HUES64 (cell line): ENCODE measurements around the gene CDK5RAP2.

Experiments
- H3K27ac ChIP-seq: 2 replicates; pipeline ENCODE4 v1.7.0; 2013; ENCODE audit warnings: low read depth, low read length, inconsistent platforms
- H3K27me3 ChIP-seq: 2 replicates; pipeline ENCODE4 v1.6.1; 2013; ENCODE audit warnings: mild to moderate bottlenecking, low read length; ENCODE audit not compliant: insufficient read depth
- H3K36me3 ChIP-seq: 2 replicates; pipeline ENCODE4 v1.6.1; 2013; ENCODE audit warnings: mild to moderate bottlenecking, low read length; ENCODE audit not compliant: insufficient read depth
- H3K4me1 ChIP-seq: 2 replicates; pipeline ENCODE4 v1.6.1; 2013; ENCODE audit warnings: mild to moderate bottlenecking, low read length, moderate library complexity; ENCODE audit not compliant: insufficient read depth
- H3K4me3 ChIP-seq: 2 replicates; pipeline ENCODE4 v1.5.1; 2013; ENCODE audit warnings: mild to moderate bottlenecking, low read length, moderate library complexity
- H3K9ac ChIP-seq: 2 replicates; pipeline ENCODE4 v1.6.1; 2013; ENCODE audit warnings: mild to moderate bottlenecking, low read depth, low read length
- H3K9me3 ChIP-seq: 2 replicates; pipeline ENCODE4 v1.6.1; 2013; ENCODE audit warnings: low read depth, low read length; ENCODE audit not compliant: insufficient read depth
- WGBS: fragments of 150-250, 120-280 bp; methylation state at CpG from one replicate; pipeline ENCODE4 v1.1.7; 2013; ENCODE audit warnings: missing lambda C conversion rate; 5-methylcytosine and 5-hydroxymethylcytosine counted together

CDK5RAP2 gene

DNA sequence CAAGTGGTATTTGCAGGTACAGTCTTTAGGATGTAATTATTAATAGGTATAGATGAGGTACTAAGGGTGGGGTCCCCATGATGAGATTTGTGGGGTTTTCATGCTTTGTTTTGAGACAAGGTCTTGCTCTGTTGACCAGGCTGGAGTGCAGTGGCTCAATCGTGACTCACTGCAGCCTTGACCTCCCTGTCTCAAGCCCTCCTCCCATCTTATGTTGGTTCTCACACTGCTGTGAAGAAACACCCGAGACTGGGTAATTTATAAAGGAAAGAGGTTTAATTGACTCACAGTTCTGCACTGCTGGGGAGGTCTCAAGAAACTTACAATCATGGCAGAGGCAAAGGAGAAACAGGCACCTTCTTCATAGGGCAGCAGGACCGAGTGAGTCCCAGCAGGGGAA lies 217.5 kb downstream of the CDK5RAP2 start:
- no peak overlapping the region for H3K27ac ChIP-seq
- H3K9ac ChIP-seq: no peak overlapping the region
- WGBS: 94% methylated on average over 1 of the region's 3 CpGs
- H3K9me3 ChIP-seq: no peaks in the 10 kb centered on the region
- no peaks in the 10 kb centered on the region for H3K27me3 ChIP-seq
- H3K36me3 ChIP-seq: no peaks in the 10 kb centered on the region
- H3K4me3 ChIP-seq: no peak overlapping the region
- H3K4me1 ChIP-seq: peaks cover 3% of the 10 kb centered on the region; the same call in 1 of the 2 replicates

DNA sequence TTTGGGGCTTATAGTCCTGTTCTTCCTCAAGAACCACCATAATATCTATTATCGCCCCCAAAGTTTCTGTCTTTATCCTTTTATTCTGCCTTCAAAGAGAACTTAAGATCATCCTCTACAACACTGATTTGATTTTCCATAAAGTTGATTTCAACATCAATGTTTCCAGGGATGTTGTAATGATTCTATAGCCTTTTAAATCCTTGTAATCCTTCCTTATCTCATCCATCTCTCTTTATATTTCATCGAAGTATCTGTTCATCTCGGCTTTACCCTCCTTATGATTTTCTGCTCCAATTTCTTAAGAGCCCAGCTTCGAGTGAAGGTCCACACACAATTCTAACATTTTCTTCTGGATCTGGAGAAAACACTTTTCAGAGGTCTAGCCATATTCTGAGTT lies 218.4 kb downstream of the CDK5RAP2 start:
- H3K27ac ChIP-seq: no peak overlapping the region
- peaks cover 2% of the 10 kb centered on the region; the same call in 1 of the 2 replicates for H3K4me1 ChIP-seq
- H3K9me3 ChIP-seq: 0 out of 2 replicates have a peak, but pooled peaks cover under 1% of the 10 kb centered on the region
- no peak overlapping the region for H3K9ac ChIP-seq
- no peaks in the 10 kb centered on the region for H3K36me3 ChIP-seq
- WGBS: 93% methylated on average over 4 of the region's 4 CpGs
- no peak overlapping the region for H3K4me3 ChIP-seq
- no peaks in the 10 kb centered on the region for H3K27me3 ChIP-seq

DNA sequence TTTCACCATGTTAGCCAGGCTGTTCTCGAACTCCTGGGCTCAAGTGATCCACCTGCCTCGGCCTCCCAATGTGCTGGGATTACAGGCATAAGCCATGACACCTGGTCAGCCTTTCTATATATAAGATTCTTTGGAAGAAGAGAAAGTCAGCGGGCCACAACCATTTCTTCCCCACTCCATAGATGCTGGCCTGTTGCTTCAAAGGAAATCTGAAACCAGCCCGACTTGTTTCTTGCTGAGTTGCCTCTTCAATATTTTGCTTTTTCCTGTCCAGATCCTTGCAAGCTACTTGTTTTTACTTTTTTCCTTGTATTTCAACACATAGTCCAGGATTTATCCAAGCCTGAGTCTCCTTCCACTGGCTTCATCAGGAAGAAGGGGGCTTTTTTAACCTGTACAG lies 219.5 kb downstream of the CDK5RAP2 start:
- H3K4me1 ChIP-seq: no peaks in the 10 kb centered on the region
- WGBS: 86% methylated on average over 4 of the region's 4 CpGs
- no peak overlapping the region for H3K4me3 ChIP-seq
- no peaks in the 10 kb centered on the region for H3K36me3 ChIP-seq
- H3K9ac ChIP-seq: no peak overlapping the region
- H3K27ac ChIP-seq: no peak overlapping the region
- H3K9me3 ChIP-seq: peaks cover 6% of the 10 kb centered on the region
- no peaks in the 10 kb centered on the region for H3K27me3 ChIP-seq

GRCh38 chr9:120360046-120360445 lies 219.9 kb downstream of the CDK5RAP2 start:
- H3K4me1 ChIP-seq: no peaks in the 10 kb centered on the region
- H3K9ac ChIP-seq: no peak overlapping the region
- H3K27me3 ChIP-seq: no peaks in the 10 kb centered on the region
- no peak overlapping the region for H3K27ac ChIP-seq
- peaks cover 6% of the 10 kb centered on the region for H3K9me3 ChIP-seq
- H3K36me3 ChIP-seq: no peaks in the 10 kb centered on the region
- H3K4me3 ChIP-seq: no peak overlapping the region
- over 99% methylated on average over 4 of the region's 4 CpGs for WGBS

GRCh38 chr9:120358877-120359276 lies 221.1 kb downstream of the CDK5RAP2 start:
- peaks cover 6% of the 10 kb centered on the region for H3K9me3 ChIP-seq
- 87% methylated on average over 7 of the region's 7 CpGs for WGBS
- no peak overlapping the region for H3K9ac ChIP-seq
- no peaks in the 10 kb centered on the region for H3K27me3 ChIP-seq
- no peak overlapping the region for H3K4me3 ChIP-seq
- H3K4me1 ChIP-seq: no peaks in the 10 kb centered on the region
- H3K27ac ChIP-seq: no peak overlapping the region
- no peaks in the 10 kb centered on the region for H3K36me3 ChIP-seq

DNA sequence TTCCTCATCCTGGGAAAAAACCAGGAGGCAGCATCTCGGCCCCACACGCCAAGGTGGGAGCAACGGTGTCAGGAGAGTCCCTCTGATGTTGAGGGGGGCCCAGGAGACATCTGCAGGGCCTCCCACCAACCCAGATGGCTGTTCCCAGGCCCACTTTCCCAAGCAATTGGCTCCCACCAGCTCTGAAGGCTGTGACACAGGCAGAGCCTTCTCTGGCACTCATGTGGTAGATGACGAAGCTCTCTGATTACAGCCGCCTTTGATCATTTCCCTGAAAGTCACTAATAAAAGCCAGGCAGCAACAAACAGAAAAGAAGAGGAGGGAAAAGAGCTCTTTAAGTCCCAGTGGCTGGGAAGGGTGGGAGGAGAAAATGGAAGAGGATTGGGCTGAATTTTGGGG lies 226.5 kb downstream of the CDK5RAP2 start:
- Histone ChIP-seq H3K4me1 (peaks cover 3% of the 10 kb centered on the region; the same call in 1 of the 2 replicates), H3K4me3 (no peak overlapping the region), H3K9ac (no peak overlapping the region), H3K36me3 (no peaks in the 10 kb centered on the region), H3K27me3 (no peaks in the 10 kb centered on the region), H3K27ac (no peak overlapping the region), H3K9me3 (peaks cover 6% of the 10 kb centered on the region)
- 91% methylated on average over 5 of the region's 5 CpGs for WGBS

DNA sequence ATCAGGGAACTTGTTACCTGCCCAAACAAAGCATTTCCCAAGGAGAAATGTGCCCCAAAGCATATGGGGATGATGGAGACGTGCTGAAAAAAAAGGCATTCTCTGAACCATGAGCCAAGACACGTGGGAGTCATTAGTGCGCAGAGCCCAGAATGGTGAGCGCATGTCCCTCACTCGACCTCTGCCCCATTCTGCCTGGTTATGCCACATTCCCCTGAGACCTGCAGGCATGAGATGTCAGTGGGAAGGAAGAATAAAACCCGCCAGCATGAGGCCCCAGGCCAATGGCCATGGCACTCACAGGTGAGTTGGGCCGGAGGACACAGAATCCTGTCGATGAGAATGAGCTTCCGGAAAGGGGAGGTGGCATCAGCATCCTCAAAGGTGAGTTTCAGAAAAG lies 228.9 kb downstream of the CDK5RAP2 start:
- Histone ChIP-seq H3K4me3 (no peak overlapping the region), H3K36me3 (no peaks in the 10 kb centered on the region), H3K9ac (no peak overlapping the region), H3K4me1 (peaks cover 3% of the 10 kb centered on the region; the same call in 1 of the 2 replicates), H3K9me3 (peaks cover under 1% of the 10 kb centered on the region), H3K27me3 (no peaks in the 10 kb centered on the region), H3K27ac (no peak overlapping the region)
- WGBS: 80% methylated on average over 9 of the region's 9 CpGs

DNA sequence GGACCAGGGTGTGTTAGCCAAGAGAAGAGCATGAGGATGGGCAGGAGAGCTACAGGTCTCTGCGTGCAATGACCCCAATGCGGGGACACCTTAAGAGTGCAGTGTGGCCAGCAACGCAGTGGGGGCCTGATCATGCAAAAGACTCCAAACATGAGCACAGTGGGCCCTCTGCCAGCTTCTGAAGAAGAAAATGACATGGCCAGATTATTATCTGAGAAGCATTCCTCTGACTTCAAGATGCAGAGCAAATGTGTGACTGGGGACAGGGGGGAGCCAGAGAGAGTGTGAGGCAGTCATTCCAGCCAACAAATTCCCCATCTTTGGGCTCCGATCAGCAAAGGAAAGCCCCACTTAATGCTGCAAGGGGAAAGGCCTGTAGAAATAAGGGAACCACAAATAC lies 229.4 kb downstream of the CDK5RAP2 start:
- Histone ChIP-seq H3K4me1 (peaks cover 3% of the 10 kb centered on the region; the same call in 1 of the 2 replicates), H3K27me3 (no peaks in the 10 kb centered on the region), H3K27ac (no peak overlapping the region), H3K9ac (no peak overlapping the region), H3K36me3 (no peaks in the 10 kb centered on the region), H3K4me3 (no peak overlapping the region), H3K9me3 (no peaks in the 10 kb centered on the region)
- WGBS: 96% methylated on average over 4 of the region's 4 CpGs

DNA sequence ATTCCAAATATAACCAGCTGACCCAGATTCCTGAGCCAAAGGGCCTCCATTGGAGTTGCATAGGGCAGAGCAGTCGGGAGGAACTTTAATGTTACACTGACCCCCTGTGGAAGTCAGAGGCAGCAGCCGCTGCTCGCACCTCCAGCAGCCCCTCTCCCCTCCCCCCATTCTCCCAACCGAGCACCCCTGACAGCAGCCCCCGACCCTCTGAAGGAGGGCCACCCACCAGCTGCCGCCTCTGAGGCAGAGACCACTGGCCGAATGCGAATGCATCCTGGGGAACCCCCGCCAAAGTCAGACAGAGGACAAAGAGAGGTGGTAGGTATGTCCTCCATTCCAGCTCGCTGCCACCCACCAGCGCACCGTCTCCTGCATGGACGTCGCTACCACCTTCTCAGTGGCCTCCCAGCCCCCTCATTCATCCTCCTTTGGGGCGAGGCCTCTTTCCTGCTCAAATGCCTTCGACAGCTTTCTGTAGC lies 231.0 kb downstream of the CDK5RAP2 start:
- H3K9ac ChIP-seq: no peak overlapping the region
- 0 out of 2 replicates have a peak overlapping the region, but pooled peaks have one; percentile 17 for H3K4me3 ChIP-seq
- no peak overlapping the region for H3K27ac ChIP-seq
- peaks cover 3% of the 10 kb centered on the region; the same call in 1 of the 2 replicates for H3K4me1 ChIP-seq
- no peaks in the 10 kb centered on the region for H3K9me3 ChIP-seq
- no peaks in the 10 kb centered on the region for H3K27me3 ChIP-seq
- WGBS: 29% methylated on average over 16 of the region's 16 CpGs
- H3K36me3 ChIP-seq: no peaks in the 10 kb centered on the region

DNA sequence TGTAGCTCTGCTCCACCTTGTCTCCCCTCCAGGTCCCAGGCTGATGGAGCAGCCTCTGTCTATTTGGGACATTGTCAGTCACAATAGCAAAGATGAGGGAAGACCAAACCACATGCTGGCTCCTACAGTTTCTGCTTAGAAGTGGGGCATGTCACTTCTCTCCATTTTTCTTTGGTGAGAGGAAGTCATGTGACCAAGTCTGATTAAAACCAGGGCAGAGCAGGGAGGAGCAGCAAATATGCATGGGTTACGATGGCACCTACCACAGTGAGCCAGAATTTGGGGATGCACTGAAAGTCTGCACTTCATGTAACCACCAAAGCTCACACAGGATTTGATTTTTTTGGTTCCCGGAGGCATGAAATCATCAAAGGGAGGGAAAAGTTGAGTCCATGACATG lies 234.6 kb downstream of the CDK5RAP2 start:
- no peaks in the 10 kb centered on the region for H3K27me3 ChIP-seq
- H3K4me3 ChIP-seq: no peak overlapping the region
- H3K36me3 ChIP-seq: no peaks in the 10 kb centered on the region
- WGBS: 94% methylated on average over 2 of the region's 2 CpGs
- no peak overlapping the region for H3K27ac ChIP-seq
- H3K4me1 ChIP-seq: peaks cover 3% of the 10 kb centered on the region; the same call in 1 of the 2 replicates
- H3K9ac ChIP-seq: no peak overlapping the region
- no peaks in the 10 kb centered on the region for H3K9me3 ChIP-seq

DNA sequence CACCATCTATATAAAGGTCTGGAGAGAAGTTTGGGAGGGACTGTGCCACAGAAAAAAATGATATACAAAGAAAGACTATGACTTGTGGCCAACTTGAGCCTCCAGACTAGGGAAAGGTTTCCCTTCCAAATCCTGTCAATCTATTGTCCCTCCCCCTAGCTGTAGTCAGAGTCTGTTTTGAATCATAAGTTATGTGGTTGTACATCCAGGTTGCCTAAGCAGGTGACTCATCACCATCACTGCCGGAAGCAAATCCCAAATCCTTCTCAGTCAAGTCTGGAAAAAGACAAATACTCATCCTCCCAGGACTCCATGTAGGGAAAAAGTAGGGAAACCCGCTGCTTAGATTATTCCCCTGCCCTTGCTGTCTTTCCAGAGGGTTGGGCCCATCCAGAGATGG lies 235.7 kb downstream of the CDK5RAP2 start:
- H3K9me3 ChIP-seq: no peaks in the 10 kb centered on the region
- H3K36me3 ChIP-seq: no peaks in the 10 kb centered on the region
- WGBS: 88% methylated on average over 2 of the region's 2 CpGs
- H3K4me1 ChIP-seq: peaks cover 3% of the 10 kb centered on the region; the same call in 1 of the 2 replicates
- H3K27ac ChIP-seq: no peak overlapping the region
- no peaks in the 10 kb centered on the region for H3K27me3 ChIP-seq
- H3K9ac ChIP-seq: no peak overlapping the region
- H3K4me3 ChIP-seq: no peak overlapping the region

- Histone ChIP-seq H3K9ac (no peak overlapping the region), H3K4me1 (no peaks in the 10 kb centered on the region), H3K27ac (no peak overlapping the region), H3K9me3 (no peaks in the 10 kb centered on the region), H3K27me3 (no peaks in the 10 kb centered on the region), H3K36me3 (no peaks in the 10 kb centered on the region), H3K4me3 (no peak overlapping the region)
- WGBS: 95% methylated on average over 2 of the region's 2 CpGs
Observed at GRCh38 chr9:120343416-120343815, 236.6 kb downstream of the CDK5RAP2 start.
